ENCODE measurements around the gene KRTAP5-1.

KRTAP5-1 gene

DNA sequence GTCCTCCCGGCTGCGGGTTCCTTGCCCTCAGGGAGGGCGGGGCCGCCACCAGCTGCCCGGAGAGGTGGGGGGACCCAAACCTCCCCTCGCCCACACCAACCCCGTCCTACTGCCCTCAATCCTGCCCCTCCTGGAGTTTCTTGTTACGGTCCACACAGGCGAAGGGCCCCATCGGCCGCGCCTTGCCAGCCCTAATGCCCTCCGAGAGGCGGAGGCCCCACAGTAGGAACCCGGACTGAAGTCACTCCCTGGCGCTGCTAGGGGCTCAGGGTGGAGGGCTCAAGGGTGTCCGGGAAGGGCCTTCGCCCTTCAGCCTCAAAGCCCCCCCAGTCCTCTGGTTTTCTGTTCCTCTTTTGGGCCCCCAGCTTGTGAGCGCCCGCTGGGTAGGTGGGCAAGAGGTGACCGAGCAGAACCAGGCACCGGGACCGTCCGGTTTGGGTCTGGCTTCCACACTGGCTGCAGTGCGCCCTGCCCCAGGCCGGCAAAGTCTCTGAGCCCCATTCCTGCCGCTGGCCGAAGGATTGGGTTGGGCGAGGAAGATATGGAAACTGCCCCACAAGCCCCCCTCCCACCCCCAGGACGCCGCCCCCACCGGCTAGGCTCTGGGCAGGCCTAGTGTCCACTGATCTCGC lies 37.5 kb downstream of the KRTAP5-1 start:
- in situ Hi-C loops (cut with MboI; ENCODE audit: low sequenced_read_pairs, unreplicated experiment), result no loop called here
- DNase-seq (ENCODE audit: low spot score), result no peak
- TF ChIP-seq, protein P1, sequence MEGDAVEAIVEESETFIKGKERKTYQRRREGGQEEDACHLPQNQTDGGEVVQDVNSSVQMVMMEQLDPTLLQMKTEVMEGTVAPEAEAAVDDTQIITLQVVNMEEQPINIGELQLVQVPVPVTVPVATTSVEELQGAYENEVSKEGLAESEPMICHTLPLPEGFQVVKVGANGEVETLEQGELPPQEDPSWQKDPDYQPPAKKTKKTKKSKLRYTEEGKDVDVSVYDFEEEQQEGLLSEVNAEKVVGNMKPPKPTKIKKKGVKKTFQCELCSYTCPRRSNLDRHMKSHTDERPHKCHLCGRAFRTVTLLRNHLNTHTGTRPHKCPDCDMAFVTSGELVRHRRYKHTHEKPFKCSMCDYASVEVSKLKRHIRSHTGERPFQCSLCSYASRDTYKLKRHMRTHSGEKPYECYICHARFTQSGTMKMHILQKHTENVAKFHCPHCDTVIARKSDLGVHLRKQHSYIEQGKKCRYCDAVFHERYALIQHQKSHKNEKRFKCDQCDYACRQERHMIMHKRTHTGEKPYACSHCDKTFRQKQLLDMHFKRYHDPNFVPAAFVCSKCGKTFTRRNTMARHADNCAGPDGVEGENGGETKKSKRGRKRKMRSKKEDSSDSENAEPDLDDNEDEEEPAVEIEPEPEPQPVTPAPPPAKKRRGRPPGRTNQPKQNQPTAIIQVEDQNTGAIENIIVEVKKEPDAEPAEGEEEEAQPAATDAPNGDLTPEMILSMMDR (IDR thresholded peaks at IDR 0.05; ENCODE audit: borderline replicate concordance, control extremely low read depth, extremely low read depth, insufficient read depth, missing control alignments), result no peak

DNA sequence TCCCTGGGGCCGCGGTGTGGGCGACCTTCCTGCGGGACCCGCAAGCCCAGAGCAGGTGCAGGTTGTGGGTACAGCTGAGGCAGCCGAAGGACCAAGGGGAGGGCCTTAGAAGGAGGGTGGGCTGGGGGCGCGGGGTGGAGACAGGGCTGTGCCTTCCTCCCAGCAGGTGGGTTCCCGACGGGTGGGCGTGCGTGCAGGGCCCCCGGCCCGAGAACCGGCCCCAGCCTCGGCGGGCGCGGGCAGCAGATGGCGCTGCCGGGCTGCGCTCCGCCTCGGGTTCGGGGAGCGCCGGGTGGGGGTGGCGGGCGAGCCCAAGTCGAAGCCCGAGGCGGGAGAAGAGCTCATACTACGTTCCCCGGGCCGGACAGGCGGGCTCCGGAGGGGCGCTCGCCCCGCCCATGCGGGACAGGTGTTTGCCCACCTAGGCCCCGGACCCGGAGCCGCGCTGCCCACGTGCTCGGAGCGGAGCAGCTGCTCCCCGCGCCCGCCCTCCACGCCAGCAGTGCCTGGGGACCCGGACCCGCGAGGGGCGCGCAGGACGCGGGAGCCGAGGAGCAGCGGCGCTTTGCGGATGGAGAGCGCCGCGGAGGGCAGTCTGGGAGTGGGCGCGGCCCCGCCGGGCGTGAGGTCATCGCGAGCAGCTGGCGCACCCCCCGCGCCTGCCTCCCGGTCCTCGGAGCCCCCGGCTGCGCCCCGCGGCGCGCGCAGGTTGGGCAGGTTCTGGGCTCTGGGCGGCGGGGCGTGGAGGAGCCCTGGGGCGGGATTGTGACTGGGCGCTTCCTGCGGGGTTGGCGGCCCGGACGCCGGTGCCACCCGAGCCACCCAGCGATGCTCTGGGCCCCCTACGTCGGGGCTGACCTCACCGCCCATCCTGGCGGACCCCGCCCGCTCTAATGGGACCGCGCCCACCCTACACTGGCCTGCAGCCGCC lies 38.3 kb downstream of the KRTAP5-1 start:
- DNase-seq (ENCODE audit: low spot score), result peak; percentile 87
- in situ Hi-C loops (cut with MboI; ENCODE audit: low sequenced_read_pairs, unreplicated experiment), result no loop called here
- TF ChIP-seq, protein P1 (IDR thresholded peaks at IDR 0.05; ENCODE audit: borderline replicate concordance, control extremely low read depth, extremely low read depth, insufficient read depth, missing control alignments), result peak; percentile 69

DNA sequence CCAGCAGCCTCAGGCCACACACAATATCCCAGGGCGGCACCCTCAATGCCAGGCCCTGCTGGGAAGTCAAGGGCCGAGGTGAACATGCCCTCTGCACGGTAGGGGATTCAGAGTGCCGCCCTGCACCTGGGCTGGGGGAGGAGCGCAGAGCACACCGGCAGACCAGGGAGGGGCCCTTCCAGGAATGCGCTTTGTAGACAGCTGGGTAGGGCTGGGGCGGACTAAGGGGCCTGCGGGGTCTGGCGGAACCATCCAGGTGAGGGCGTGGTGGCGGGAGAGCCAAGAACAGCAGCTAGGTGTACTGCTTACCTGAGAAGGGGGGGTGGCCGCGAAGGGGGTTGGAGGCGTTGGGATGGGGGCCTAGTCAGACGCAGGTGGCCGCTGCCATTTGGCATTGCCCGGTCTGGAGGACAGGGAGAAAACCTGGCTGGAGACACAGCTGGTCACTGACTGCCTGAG lies 39.0 kb downstream of the KRTAP5-1 start:
- TF ChIP-seq, protein P1 (IDR thresholded peaks at IDR 0.05; ENCODE audit: borderline replicate concordance, control extremely low read depth, extremely low read depth, insufficient read depth, missing control alignments), result no peak
- in situ Hi-C loops (cut with MboI; ENCODE audit: low sequenced_read_pairs, unreplicated experiment), result no loop called here
- no peak for DNase-seq (ENCODE audit: low spot score)

DNA sequence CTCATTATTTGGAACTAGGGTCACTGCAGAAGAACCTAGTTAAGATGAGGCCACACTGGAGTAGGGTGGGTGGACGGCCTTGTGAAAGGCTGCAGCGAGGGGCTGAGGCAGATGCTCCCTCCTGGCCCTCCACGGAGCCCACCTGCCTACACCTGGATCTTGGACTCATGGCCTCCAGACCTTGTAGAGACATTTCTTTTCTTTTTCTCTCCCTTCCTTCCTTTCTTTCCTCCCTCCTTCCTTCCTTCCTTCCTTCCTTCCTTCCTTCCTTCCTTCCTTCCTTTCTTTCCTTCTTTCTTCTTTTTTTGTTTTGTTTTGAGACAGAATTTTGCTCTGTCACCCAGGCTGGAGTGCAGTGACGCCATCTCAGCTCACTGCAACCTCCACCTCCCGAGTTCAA lies 39.7 kb downstream of the KRTAP5-1 start:
- in situ Hi-C loops (cut with MboI; ENCODE audit: low sequenced_read_pairs, unreplicated experiment), result no loop called here
- TF ChIP-seq, protein P1 (IDR thresholded peaks at IDR 0.05; ENCODE audit: borderline replicate concordance, control extremely low read depth, extremely low read depth, insufficient read depth, missing control alignments), result no peak
- DNase-seq (ENCODE audit: low spot score), result no peak

DNA sequence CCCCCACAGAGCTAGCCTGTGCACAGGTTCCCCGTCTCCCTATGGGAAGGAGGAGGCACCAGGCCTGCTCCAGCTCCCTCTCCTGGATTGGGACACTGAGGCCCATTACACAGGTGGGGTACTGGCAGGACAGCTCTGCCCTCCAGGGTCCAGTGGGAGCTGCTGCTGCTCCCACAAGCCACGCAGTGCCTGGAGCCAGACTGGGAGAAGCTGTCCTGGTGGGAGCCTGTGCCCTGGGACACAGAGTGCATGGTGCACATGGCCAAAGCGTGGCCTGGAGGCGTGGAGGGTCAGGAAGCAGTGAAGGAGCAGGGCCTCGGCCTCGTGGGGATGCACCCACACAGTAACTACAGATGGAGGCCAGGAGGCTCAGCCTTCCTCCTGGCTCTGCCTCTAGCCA lies 40.5 kb downstream of the KRTAP5-1 start:
- in situ Hi-C loops (cut with MboI; ENCODE audit: low sequenced_read_pairs, unreplicated experiment), result no loop called here
- DNase-seq (ENCODE audit: low spot score), result no peak
- TF ChIP-seq, protein P1 (IDR thresholded peaks at IDR 0.05; ENCODE audit: borderline replicate concordance, control extremely low read depth, extremely low read depth, insufficient read depth, missing control alignments), result no peak

DNA sequence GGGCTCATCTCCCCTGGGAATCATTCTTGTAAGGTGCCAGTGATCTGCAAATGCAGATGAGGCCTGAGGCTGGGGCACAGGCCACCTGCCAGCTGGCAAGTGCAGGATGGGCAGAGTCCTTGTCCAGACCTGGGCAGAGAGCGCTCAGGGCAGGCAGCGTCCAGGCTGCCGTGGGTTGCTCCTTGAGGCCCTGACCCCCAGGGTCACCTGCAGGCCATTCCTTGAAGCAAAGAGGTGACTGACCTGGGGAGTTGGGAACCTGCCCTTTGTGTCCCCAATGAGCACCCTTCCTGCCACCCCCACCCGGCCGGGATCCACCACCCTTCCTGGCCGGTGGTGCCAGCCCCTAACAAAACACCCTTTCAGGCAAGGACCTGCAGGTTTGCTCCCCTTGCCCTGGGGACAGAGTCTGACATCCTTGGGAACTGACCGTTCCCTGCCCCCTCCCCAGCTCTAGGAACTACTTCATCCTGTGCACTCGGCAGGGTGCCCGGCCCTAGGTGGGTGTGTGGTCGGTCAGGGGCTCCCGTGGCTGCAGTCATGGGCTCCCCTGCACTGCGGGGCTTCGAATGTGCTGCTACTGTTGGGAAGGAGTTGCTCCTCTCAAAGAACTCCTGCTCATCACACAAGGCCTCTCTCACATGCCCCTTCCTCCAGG lies 41.3 kb downstream of the KRTAP5-1 start:
- no peak for DNase-seq (ENCODE audit: low spot score)
- in situ Hi-C loops (cut with MboI; ENCODE audit: low sequenced_read_pairs, unreplicated experiment), result no loop called here
- TF ChIP-seq, protein P1 (IDR thresholded peaks at IDR 0.05; ENCODE audit: borderline replicate concordance, control extremely low read depth, extremely low read depth, insufficient read depth, missing control alignments), result no peak
